ENCODE measurements around the gene RYR3. TPM values are rescaled to one million over a fixed set of nuclear protein-coding genes. Genes with fewer than 3 reads are reported as not detected.

Gene RYR3
- total RNA-seq, 1 experiment from 2014 or later, result not detected

DNA sequence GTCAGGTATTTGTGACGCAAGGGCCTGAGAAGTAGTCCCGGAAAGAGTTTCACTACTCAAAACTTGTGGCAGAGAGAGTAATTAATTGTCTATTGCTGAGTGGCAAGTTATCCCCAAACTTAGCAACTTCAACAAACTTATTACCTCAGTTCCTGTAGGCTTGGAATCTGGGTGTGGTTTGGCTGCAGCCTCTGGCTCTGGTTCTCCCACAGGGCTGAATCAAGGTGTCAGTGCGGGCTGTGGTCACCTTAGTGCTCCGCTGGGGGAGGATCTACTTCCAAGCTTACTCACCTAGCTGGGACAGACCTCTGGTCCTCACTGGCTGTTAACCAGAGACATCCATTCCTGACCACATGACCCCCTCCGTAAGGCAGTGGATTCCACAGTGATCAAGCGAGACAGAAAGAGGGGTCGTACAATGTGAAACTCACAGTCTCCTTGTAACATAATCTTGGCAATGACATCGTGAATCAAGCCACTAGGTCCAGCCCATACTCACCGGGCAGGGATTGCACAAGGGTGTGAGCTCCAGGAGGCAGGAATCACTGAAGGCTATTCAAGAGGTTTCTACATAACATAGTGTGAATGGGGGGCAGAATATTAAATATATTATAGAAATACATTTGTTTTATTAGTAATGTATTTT lies 138.3 kb downstream of the RYR3 start:
- DNase-seq (ENCODE audit: low read depth), result no peak

GRCh38 chr15:33449810-33450209 lies 139.0 kb downstream of the RYR3 start:
- no peak for DNase-seq (ENCODE audit: low read depth)

DNA sequence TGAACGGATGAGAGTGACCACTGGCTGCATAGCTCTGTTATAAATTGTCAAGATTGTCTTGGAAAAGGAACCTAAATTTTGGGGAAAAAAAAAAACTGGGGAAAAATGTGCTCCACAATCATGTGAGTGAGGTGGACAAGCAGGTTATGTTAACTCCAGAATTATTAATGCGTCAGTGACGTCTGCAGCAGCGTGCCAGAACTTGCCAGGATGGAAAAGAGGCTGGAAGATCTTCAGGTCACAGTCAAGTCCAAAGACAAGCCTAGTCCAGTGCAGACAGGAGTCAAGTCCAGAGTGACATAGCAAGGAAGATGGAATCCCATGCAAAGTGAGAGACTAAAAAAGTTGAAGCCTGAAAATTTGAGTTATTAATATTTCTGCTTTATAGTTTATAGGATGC lies 140.6 kb downstream of the RYR3 start:
- DNase-seq (ENCODE audit: low read depth), result no peak

DNA sequence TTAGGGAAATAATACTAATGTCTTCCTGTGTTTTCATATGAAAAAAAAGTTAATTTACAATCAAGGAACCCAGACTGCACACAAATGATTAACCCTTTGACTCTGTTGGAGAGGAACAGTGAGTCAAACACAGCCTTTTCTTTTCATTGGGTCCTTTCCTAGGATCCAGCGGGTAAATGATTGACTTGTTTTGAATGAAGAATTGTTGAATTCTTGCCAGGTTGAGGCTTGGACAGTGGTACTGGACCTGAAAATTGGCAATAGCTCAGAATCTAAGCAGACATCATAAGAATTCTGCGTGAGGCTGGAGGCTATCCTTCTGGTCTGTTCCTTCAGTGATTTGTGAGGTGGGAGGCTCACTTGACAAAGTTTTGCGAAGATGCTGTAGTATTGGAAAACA lies 143.0 kb downstream of the RYR3 start:
- no peak for DNase-seq (ENCODE audit: low read depth)

- DNase-seq (ENCODE audit: low read depth), result no peak
Observed at GRCh38 chr15:33454346-33454745, 143.6 kb downstream of the RYR3 start.

- no peak for DNase-seq (ENCODE audit: low read depth)
Observed at GRCh38 chr15:33454996-33455395, 144.2 kb downstream of the RYR3 start.

DNA sequence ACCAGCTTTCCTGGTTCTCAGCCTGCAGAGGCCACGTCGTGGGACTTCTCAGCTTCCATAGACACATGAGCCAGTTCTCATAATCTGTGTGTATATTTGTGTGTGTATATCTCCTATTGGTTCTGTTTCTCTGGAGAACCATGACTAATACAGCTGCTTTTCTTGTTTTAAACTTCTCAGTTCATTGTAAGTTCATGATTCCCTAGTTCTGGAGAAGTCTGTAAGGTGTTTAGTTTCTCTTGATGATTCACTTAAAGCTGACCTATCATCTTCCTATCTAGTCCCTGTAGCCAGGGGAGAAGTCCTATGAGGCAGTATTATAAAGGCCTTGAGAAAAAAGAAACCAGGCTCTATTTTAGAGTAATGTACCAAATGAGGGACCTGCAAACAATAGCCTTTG lies 147.7 kb downstream of the RYR3 start:
- DNase-seq (ENCODE audit: low read depth), result no peak

GRCh38 chr15:33460166-33460805 lies 149.5 kb downstream of the RYR3 start:
- DNase-seq (ENCODE audit: low read depth), result no peak

- no peak for DNase-seq (ENCODE audit: low read depth)
Observed at GRCh38 chr15:33461671-33462070, 150.9 kb downstream of the RYR3 start.

DNA sequence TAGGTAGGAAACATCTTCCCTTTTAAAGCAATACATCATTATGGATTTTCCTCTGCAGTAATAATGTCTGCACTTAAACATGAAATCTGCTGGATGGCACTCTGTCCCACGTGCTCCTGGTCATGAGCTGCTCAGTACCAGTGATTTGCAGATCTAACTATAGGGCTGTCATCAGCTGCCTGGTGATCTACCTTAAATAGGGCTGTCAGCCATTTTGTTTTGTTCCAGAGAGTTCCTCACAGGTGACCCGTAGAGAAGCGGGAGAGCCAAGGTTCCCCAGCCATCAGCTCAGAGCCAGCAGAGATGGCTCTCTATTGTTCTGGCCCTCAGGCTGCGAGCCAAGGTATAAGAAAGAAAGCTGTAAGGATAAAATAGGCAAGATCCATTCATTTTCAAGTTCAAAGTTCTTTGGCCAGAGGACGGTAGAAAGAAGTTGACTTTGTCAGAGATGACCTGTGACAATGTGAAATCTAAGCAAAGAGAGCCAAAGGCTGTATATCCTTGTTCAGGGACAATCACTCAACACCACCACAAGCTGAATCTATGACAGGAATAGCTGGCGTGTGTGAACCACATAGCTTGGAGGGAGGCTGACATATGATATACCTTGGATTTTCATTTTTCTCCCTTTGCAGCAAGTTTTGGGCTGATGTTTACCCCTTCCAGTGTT lies 156.5 kb downstream of the RYR3 start:
- DNase-seq (ENCODE audit: low read depth), result no peak

DNA sequence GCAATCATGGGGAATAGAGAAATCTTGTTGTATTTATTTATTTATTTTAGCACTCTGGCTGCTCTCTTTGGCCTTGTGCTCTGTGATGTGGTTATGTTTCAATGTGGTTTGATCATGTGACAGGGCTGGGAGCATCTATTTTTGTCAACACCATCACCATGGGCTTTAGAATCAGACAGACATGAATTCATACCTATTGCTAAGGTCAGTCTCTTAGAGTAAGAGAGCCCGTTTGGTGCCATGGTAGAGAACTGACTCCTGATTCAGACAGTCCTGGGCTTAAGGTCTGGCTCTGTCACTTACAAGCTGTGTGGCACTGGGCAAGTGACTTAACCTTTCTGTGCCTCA lies 157.0 kb downstream of the RYR3 start:
- DNase-seq (ENCODE audit: low read depth), result no peak

- DNase-seq (ENCODE audit: low read depth), result no peak
Observed at GRCh38 chr15:33468740-33469139, 158.0 kb downstream of the RYR3 start.

DNA sequence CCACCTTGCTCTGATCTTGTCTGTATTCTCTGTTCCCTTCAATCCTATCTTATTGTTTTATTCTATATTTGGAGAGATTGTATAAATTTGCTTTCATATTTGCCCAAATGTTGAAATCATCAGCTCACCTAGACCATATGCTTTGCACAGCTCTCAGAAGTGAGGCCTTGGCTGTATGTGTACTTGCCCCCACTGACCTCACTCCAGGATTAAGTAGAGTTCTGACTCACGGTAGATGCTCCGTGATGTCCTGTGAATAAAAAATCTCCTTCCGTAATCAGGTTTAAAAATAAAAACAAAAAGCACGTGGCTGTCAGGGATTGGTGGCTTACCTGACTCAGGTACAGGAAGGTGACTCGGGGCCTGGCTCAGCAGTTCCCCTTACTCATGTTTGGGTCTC lies 162.2 kb downstream of the RYR3 start:
- no peak for DNase-seq (ENCODE audit: low read depth)

DNA sequence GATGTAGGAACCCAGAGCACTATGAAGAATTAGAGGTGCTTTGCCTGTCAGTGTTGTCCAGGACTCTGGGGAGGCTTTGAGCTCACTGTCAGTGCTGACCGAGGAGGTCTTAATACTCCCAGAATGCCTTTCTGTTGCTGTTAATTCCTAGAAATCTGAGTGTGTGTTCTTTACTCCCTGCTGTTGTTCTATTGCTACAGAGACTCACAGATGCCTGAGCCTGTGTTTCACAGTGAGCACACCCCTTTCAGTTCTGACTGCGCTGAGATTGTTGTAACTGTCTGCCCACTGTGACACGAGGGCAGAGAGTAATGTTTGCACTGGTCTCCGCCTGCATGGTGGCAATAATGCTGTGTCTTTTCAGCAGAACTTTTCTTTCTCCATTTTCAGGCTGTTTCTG lies 162.9 kb downstream of the RYR3 start:
- no peak for DNase-seq (ENCODE audit: low read depth)

GRCh38 chr15:33476076-33476475 lies 165.3 kb downstream of the RYR3 start:
- no peak for DNase-seq (ENCODE audit: low read depth)

DNA sequence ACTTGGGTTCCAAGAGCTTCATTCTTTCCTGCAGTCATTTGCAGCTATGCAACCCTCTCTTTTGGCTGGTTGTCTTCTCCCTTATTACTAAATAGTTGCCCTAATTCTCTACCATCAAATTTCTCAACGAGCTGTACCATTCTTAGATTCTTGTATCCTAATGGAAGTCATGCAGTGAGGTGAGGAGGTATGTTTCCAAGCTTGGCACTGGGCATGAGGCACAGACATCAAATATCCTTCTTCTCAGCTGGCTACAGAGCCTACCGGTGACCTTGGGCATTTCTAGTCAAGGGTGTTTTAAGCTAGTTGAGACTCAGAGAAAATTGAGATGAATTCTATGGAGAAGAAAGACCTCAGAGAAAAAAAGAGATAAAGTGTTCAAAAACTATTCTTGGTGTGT lies 166.1 kb downstream of the RYR3 start:
- DNase-seq (ENCODE audit: low read depth), result no peak

DNA sequence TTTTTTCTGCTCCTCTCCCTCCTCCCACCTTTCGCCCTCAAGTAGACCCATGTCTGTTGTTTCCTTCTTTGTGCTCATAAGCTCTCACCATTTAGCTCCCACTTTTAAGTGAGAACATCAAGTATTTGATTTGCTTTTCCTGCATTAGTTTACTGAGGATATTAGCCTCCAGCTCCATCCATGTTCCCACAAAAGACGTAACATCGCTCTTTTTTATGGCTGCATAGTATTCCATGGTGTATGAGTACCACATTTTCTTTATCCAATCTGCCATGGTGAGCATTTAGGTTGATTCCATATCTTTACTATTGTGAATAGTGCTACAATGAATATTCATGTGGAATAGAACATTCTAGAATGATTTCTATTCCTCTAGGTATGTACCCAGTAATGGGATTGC lies 178.6 kb downstream of the RYR3 start:
- DNase-seq (ENCODE audit: low read depth), result no peak

DNA sequence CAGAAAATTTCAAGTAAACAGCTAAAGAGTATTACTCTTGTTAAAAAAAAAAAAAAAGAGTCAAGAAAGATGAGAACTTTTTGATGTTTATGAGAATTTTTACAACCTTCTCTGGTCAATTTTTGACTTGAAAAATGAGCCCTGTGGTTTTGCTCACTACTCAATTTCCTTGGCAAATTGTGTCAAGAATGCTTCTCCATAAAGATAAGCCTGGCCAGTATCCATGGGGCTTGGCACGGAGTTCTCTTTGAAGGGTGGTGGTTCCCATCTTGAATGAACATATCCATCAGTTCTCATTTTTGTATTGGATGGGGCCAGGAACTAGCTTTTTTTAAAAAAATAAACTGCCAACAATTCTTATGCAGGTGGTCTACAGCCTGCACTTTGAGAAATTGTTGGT lies 179.9 kb downstream of the RYR3 start:
- no peak for DNase-seq (ENCODE audit: low read depth)

DNA sequence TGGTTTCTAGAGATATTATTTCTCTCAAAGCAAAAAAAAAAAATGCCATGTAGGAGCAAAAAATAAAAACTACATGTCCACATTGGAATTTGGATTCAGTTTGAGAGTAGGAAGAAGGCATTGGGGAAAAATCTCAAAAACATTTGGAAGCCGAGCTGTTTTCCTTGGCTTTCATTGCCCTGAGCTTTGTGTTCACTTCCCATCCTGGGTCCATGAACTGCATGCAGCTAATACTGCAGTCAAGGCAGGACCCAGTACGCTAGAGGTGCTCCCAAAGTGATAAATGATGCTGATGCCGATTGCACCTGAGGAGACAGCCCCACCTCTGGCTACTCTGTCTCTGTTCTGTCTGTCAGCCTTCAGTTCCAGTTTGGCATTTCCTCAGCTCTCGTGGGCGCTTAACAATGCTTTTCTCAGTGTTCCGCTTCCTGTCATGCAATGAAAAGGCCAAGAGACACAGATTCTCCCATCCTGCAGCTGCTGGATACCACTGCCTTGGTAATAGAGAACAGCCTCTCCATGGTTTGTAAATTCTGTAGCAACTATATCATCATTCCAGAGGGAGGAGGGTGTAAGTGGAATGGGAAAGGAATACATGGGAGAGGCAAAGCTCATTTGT lies 181.8 kb downstream of the RYR3 start:
- DNase-seq (ENCODE audit: low read depth), result no peak

DNA sequence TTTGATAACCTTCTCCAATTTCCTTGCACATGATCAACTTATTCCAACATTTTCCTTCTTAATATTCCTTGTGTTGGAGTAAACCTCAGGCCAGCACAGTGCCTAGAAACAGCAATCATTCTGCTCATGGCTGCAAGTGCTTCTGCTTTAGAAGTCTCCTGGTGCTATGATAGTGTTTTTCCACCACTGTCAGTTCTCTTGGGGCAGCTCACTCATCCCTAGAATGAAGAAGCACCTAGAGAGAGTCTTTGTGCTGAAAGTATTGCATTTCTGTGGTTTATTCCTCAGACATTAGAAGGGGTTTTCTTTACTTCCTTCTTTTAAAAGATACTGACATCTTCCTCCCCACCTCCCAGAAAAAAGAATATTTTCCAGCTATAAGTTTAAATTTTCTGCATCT lies 183.5 kb downstream of the RYR3 start:
- DNase-seq (ENCODE audit: low read depth), result no peak

DNA sequence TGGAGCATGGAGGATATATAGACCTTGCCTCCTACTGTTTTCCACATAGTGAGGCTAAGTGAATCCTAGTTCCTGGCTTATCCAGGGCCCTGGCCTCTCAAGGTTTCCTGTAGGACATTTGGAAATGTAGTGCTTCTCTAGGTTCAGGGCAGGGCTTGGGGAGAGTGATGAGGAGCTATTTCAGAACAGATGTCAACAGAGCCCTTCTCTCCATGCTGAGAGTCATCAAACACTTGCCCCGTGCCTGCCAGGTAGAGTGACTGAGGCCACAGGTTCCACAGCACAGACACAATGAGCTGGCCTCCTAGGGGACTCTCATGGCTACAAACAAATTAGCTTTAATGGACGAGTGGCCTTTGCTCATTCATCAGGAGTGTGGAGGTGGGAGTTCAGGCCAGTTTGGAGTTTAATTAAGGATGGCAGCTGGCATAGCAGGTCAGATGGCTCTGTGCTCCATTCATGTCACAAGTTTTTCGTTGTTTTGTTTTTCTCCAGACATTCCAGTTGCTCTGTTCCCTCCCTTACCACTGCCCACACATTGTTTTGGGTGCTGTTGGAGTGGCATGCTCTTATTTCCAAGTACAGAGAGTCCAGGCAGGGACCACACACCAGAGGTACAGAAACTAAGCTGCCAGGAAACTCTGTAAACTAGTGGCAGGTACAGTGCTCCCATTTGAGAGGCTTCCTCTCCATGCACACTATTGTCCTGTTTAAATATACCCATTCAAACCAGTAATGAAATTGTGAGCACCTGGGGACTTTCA lies 189.8 kb downstream of the RYR3 start:
- no peak for DNase-seq (ENCODE audit: low read depth)

DNA sequence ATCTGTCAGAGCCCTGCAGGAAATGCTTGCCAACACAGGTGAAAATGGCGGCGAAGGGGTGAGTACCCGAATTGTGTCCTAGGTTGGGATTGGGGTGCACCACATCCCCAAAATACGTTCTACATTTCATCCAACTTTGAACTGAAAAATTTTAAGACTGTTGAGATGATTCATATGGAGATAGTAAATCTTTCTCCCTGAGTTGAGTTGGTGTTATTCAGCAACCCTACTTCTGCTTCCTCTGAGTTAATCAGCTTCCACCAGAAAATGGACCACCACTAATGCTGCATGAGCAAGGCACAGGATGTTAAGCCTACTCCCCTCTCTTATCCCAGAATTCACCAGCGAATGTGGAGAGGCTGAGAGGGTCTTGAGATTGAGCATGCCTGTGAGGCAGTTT lies 192.9 kb downstream of the RYR3 start:
- DNase-seq (ENCODE audit: low read depth), result no peak
